Activated CD8-positive, alpha-beta memory T cell treated with anti-CD3 and anti-CD28 coated beads, Interleukin-2, amount 10 ng/mL, durations not matched to agents 7 days and 5 days (primary cell): Measurements from ENCODE around the gene NRCAM. TPM values are rescaled to one million over a fixed set of nuclear protein-coding genes. Genes with fewer than 3 reads are reported as not detected.

Source experiments
- ATAC-seq: fragments of 150-1000 bp; cut with Tn5 transposase; one replicate; pipeline ENCODE4 v1.10.0; 2021; ENCODE audit warnings: moderate library complexity
- CTCF ChIA-PET: fragments of 350-600 bp; sonication (Branson Sonifier 250); formaldehyde crosslinking; loops from one replicate; lab custom pipeline; 2021; ENCODE audit warnings: antibody characterized with exemption; lab: Charles Lee
- DNase-seq: peaks from one replicate; pipeline ENCODE4 v3.0.0-alpha.2; 2020
- H3K27ac Mint-ChIP-seq: one replicate; pipeline ENCODE4 v1.8.0; 2021; ENCODE audit warnings: mild to moderate bottlenecking, mixed read lengths
- H3K27me3 Mint-ChIP-seq: one replicate; pipeline ENCODE4 v1.8.0; 2021; ENCODE audit warnings: mixed read lengths
- H3K36me3 Mint-ChIP-seq: one replicate; pipeline ENCODE4 v1.8.0; 2021; ENCODE audit warnings: mild to moderate bottlenecking, mixed read lengths
- H3K4me1 Mint-ChIP-seq: one replicate; pipeline ENCODE4 v1.8.0; 2021; ENCODE audit warnings: mixed read lengths
- H3K4me3 Mint-ChIP-seq: one replicate; pipeline ENCODE4 v1.8.0; 2021; ENCODE audit warnings: mild to moderate bottlenecking, moderate library complexity, mixed read lengths
- H3K9me3 Mint-ChIP-seq: one replicate; pipeline ENCODE4 v1.8.0; 2022; ENCODE audit warnings: low read depth, mixed read lengths
- total RNA-seq, 2 experiments: library from RNA; stranded (reverse); gene quantifications; one replicate each; pipeline ENCODE4 v1.2.3, GENCODE V29; 2021

NRCAM gene
- total RNA-seq, 2 experiments from 2014 or later, result 0.35 TPM; not detected in 1

DNA sequence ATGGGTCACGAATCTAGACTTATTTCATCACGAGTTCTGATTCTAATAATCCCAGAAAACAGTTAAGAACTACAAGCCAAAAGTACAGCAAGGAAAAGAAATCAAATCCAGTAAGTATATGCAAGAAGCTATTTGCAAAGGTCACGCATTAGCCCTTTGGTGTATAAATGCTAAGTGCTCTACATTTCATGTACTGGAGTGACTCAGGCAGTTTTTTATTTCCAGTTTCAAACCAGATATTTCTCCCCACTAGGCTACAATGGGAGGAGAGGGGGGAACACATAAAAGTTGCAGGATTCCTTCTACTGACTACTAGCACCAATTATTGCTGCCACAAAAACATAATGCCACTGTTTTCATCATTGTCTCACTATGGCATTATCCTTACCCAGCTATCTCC is 148.0 kb downstream of the NRCAM start:
- H3K9me3 Mint-ChIP-seq, result no peaks in the 10 kb centered on the region
- H3K4me1 Mint-ChIP-seq, result no peaks in the 10 kb centered on the region
- CTCF ChIA-PET, result no interaction called here
- H3K27me3 Mint-ChIP-seq, result peaks cover 9% of the 10 kb centered on the region
- DNase-seq (no peak), ATAC-seq (no peak)
- H3K36me3 Mint-ChIP-seq, result no peaks in the 10 kb centered on the region
- H3K4me3 Mint-ChIP-seq, result no peak overlapping the region
- no peak overlapping the region for H3K27ac Mint-ChIP-seq

DNA sequence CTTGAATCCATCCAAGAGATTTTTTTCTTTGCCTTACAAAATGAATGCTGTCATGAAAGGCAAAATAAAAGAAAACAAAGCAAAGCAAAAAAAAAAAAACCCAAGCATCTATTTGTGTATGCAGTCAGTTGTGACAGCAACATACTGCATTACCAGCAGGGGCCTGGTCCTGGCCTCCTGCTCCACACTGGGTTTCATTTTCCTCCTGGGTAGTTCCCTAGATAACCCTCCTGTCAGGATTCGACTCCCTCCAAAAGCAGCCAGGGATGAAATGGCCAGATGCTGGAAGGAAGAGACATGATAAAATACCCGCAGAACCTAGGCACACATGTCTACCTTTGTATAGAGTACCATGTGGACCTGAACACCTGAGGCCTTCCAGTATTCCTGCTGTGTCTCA is 148.6 kb downstream of the NRCAM start:
- ATAC-seq (no peak), DNase-seq (no peak)
- no peaks in the 10 kb centered on the region for H3K9me3 Mint-ChIP-seq
- H3K36me3 Mint-ChIP-seq, result no peaks in the 10 kb centered on the region
- CTCF ChIA-PET, result no interaction called here
- no peak overlapping the region for H3K27ac Mint-ChIP-seq
- H3K4me3 Mint-ChIP-seq, result no peak overlapping the region
- peaks cover 9% of the 10 kb centered on the region for H3K27me3 Mint-ChIP-seq
- no peaks in the 10 kb centered on the region for H3K4me1 Mint-ChIP-seq

DNA sequence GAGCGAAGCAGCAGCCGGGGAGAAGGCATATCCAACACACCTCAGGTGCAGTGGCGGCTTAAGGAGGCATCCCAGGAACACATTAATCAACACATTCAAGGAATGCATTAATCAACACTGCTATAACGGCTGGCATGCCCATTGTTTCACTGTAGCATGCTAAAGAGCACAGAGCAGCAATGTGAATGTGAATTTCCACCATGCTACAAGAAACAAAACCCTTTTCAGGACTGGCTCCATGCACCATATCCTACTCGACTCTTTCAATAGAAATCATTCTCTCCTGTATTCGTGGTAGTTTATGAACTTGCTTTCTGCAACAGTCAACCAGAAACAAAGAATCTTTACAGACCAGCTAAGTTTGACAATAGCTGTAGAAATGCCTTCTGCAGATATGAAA is 149.0 kb downstream of the NRCAM start:
- Mint-ChIP-seq H3K27ac (no peak overlapping the region), H3K36me3 (no peaks in the 10 kb centered on the region), H3K9me3 (no peaks in the 10 kb centered on the region), H3K27me3 (peaks cover 9% of the 10 kb centered on the region), H3K4me3 (no peak overlapping the region), H3K4me1 (no peaks in the 10 kb centered on the region)
- CTCF ChIA-PET, result no interaction called here
- ATAC-seq (no peak), DNase-seq (no peak)

DNA sequence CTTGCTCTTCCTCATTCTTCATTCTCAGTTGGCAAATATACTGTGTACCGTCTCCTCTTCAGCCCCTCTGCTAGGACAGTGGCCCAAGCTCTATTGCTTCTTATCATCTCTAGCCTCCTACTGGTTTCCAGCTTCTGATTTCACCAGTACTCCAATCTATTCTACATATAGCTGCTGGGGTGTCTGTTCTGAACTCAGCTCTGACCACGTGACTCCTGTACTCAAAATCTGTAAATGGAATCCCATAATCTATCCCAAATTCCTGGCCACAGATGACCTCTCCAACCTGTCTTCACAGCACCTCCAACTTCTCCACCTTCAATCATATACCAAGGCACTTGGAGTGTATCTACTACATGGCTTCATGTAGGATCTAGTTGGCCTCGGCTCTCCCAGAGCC is 152.9 kb downstream of the NRCAM start:
- no peaks in the 10 kb centered on the region for H3K4me1 Mint-ChIP-seq
- DNase-seq (no peak), ATAC-seq (no peak)
- no peak overlapping the region for H3K27ac Mint-ChIP-seq
- H3K4me3 Mint-ChIP-seq, result no peak overlapping the region
- CTCF ChIA-PET, result no interaction called here
- H3K9me3 Mint-ChIP-seq, result no peaks in the 10 kb centered on the region
- no peaks in the 10 kb centered on the region for H3K36me3 Mint-ChIP-seq
- H3K27me3 Mint-ChIP-seq, result peaks cover 3% of the 10 kb centered on the region

DNA sequence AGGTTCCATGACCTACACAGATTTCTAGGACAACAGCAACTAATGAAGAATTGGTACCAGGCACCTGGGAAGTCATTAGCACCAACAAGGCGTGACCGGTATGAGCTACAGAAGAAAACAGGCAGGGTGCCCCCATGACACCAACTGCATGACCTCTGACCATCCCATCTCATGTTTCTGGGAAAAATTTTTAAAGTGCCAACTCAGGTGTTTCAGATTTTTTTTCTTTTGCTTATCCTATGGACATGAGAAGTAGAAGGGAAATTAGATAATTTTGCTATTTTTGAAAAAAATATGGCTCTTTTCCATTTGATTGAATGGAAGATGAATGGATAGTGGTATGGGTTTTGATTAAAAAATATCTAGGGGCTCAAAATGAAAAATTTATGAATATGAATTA is 154.8 kb downstream of the NRCAM start:
- no peak overlapping the region for H3K4me3 Mint-ChIP-seq
- DNase-seq (no peak), ATAC-seq (no peak)
- peaks cover 4% of the 10 kb centered on the region for H3K27me3 Mint-ChIP-seq
- no peaks in the 10 kb centered on the region for H3K36me3 Mint-ChIP-seq
- CTCF ChIA-PET, result no interaction called here
- no peaks in the 10 kb centered on the region for H3K9me3 Mint-ChIP-seq
- no peak overlapping the region for H3K27ac Mint-ChIP-seq
- H3K4me1 Mint-ChIP-seq, result no peaks in the 10 kb centered on the region

DNA sequence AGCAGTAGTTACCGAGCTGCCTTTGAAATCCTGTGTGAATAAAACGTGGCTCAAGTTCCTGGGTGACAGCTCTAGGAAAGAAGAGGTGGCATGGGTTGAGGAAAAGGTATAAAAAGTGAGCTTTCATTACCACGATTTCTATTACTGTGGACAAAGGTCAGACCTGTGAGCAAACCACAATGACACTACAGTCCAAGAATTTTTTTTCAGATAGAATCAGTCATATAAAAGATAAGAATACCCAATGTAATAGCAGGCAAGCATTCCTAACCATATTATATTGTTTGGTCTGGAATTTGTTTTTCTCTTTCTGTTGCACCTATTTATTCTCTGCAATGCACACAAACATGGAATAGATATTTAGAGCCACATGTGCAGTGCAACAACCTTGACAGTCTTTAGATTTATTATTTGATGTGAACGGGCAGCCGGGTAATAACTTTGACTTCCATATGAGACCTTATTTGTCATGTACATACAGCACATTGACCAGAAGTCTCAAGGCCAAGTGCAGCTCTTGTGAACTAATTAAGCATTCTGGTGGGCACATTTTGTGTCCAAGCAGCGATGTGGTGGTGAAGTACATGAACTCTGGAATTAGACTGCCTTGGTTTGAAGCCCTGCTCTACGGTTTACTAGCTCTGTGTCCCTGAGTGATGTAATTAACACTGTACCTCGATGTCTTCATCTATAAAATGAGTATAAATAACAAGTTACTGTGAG is 156.8 kb downstream of the NRCAM start:
- no peaks in the 10 kb centered on the region for H3K36me3 Mint-ChIP-seq
- H3K4me1 Mint-ChIP-seq, result no peaks in the 10 kb centered on the region
- H3K27me3 Mint-ChIP-seq, result peaks cover 3% of the 10 kb centered on the region
- H3K9me3 Mint-ChIP-seq, result no peaks in the 10 kb centered on the region
- ATAC-seq (no peak), DNase-seq (no peak)
- H3K4me3 Mint-ChIP-seq, result no peak overlapping the region
- CTCF ChIA-PET, result no interaction called here
- H3K27ac Mint-ChIP-seq, result no peak overlapping the region

DNA sequence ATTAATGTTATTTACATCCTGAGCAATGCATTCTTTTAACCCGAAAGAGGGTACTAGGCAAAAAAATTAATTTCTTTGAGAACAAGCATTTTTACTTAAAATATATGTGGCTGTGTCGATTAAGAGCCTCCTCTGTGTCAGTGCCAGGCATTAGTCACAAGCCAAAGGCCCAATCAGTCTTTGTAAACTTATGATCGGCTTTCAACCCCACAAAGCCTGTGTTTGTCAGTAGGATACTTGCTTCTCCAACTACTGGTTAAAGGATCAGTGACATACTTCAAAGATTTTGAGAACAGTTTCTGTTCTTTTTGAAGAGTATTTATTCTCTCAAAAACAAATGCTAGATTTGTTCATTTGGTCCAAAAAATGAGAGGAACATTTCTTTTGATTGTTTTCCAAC is 159.3 kb downstream of the NRCAM start:
- Mint-ChIP-seq H3K27me3 (peaks cover 9% of the 10 kb centered on the region), H3K36me3 (no peaks in the 10 kb centered on the region), H3K27ac (no peak overlapping the region), H3K4me3 (no peak overlapping the region), H3K9me3 (no peaks in the 10 kb centered on the region), H3K4me1 (no peaks in the 10 kb centered on the region)
- CTCF ChIA-PET, result no interaction called here
- no peak for DNase-seq
- ATAC-seq, result no peak

DNA sequence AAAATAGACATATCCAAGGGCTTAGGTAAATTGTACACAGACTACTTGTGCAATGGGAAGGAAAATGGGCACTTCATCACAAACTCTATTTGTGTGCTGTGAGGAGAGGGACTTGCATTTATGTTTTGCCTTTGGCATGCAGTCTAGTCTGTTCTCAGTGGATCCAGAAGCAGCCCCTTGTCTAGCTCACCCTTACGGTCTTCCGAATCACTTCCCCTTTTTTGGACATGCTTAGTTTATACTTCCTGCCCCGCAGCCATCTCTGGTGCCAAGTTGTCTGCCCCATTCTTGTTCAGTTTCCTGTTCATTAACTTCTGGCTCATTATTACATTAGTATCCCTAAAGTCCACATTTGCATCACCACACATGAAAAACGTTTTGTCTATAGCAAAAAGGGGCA is 161.6 kb downstream of the NRCAM start:
- DNase-seq (no peak), ATAC-seq (no peak)
- Mint-ChIP-seq H3K27ac (no peak overlapping the region), H3K36me3 (no peaks in the 10 kb centered on the region), H3K27me3 (peaks cover 9% of the 10 kb centered on the region), H3K4me3 (no peak overlapping the region), H3K9me3 (no peaks in the 10 kb centered on the region), H3K4me1 (no peaks in the 10 kb centered on the region)
- CTCF ChIA-PET, result no interaction called here

DNA sequence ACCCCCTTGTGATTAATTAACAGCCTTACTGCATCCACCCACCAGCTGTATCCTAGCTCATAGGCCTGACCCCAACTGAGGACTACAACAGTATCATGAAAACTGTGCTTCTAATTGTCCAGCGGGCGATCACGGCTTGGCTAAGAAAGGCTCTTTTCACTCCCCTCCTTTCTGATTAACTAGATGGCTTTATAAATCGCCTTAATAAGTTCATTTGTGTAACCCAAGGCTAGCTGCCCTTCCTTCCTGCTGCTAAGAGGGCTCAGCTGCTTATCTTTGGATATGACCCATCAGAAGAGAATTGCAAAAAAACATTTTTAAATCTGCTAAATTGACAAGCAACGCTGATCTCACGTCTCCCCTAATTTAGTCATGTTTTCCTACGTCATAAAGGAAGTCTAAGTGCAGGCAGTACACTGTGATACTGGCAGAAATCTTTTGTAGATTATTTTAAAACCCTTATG is 163.1 kb downstream of the NRCAM start:
- H3K27ac Mint-ChIP-seq, result no peak overlapping the region
- peaks cover 9% of the 10 kb centered on the region for H3K27me3 Mint-ChIP-seq
- H3K36me3 Mint-ChIP-seq, result no peaks in the 10 kb centered on the region
- H3K4me3 Mint-ChIP-seq, result no peak overlapping the region
- CTCF ChIA-PET, result no interaction called here
- ATAC-seq (no peak), DNase-seq (no peak)
- H3K4me1 Mint-ChIP-seq, result no peaks in the 10 kb centered on the region
- no peaks in the 10 kb centered on the region for H3K9me3 Mint-ChIP-seq

DNA sequence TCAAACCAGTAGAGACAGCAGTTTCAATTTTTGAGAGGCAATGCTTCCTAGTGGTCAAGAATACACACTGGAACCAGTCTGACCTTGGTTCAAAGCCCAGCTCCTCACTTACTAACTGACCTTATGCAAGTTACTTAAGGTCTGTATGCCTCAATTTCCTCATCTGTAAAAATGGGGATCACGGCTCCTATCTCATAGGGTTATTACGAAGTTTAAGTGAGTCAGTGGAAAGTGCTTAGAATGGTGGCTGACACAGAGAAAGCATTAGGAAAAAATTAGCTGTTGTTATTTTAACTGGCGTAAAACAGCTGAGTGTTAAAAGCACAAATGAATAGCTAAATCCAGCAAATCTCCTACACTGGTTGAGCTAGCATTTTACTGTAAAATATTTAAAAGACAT is 163.7 kb downstream of the NRCAM start:
- no peak overlapping the region for H3K4me3 Mint-ChIP-seq
- H3K36me3 Mint-ChIP-seq, result no peaks in the 10 kb centered on the region
- CTCF ChIA-PET, result no interaction called here
- peaks cover 9% of the 10 kb centered on the region for H3K27me3 Mint-ChIP-seq
- H3K27ac Mint-ChIP-seq, result no peak overlapping the region
- ATAC-seq (no peak), DNase-seq (no peak)
- H3K4me1 Mint-ChIP-seq, result no peaks in the 10 kb centered on the region
- H3K9me3 Mint-ChIP-seq, result no peaks in the 10 kb centered on the region

DNA sequence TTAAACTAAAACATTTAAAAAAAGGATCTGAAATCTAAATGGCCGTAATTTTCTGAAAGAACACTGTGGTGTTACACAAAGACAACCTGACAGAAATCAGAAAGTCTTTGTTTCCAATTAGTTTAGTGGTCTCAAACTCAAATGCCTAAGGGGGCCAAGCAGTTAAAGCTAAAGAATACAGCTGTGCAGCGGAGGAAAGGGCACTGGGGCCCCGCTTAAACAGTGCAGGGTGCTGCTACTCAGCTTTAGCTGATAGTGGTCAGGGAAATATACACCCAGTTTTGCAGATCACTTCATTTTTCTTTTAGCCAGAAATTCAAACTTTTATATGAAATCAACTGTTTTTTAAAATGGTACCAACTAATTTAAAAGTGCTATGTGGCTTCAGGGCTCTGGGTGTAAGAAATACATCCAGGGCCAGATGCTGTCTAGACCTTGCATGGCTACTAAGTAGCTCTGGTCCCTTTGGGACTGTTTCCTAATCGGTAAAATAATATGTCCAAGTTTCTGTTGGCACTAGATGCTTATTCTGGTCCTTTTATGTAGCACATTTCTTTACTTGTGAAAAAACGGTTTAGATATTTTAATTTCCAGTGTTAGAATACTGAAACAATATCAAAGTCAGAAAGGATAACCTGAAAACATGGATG is 164.3 kb downstream of the NRCAM start:
- H3K27ac Mint-ChIP-seq, result no peak overlapping the region
- H3K36me3 Mint-ChIP-seq, result no peaks in the 10 kb centered on the region
- no peak overlapping the region for H3K4me3 Mint-ChIP-seq
- ATAC-seq (no peak), DNase-seq (no peak)
- H3K4me1 Mint-ChIP-seq, result no peaks in the 10 kb centered on the region
- CTCF ChIA-PET, result no interaction called here
- H3K9me3 Mint-ChIP-seq, result no peaks in the 10 kb centered on the region
- peaks cover 9% of the 10 kb centered on the region for H3K27me3 Mint-ChIP-seq

DNA sequence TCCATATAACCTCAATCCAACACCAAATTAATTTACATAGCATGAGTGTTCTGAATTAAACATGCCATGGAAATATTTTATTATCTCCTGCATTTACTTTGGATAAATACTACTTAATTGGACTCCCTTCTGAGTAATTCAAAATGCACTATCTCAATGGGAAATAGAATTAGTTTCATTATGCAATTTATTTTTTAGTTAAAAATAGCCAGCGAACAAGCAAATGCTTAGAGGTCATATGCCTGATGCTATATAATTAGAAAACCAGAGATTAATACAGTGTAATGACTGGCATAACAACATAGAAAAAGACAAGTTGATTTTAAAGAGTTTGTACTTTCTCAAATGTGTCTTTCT is 165.1 kb downstream of the NRCAM start:
- Mint-ChIP-seq H3K9me3 (no peaks in the 10 kb centered on the region), H3K27me3 (peaks cover 11% of the 10 kb centered on the region), H3K27ac (no peak overlapping the region), H3K4me3 (no peak overlapping the region), H3K4me1 (no peaks in the 10 kb centered on the region), H3K36me3 (no peaks in the 10 kb centered on the region)
- CTCF ChIA-PET, result no interaction called here
- DNase-seq (no peak), ATAC-seq (no peak)

DNA sequence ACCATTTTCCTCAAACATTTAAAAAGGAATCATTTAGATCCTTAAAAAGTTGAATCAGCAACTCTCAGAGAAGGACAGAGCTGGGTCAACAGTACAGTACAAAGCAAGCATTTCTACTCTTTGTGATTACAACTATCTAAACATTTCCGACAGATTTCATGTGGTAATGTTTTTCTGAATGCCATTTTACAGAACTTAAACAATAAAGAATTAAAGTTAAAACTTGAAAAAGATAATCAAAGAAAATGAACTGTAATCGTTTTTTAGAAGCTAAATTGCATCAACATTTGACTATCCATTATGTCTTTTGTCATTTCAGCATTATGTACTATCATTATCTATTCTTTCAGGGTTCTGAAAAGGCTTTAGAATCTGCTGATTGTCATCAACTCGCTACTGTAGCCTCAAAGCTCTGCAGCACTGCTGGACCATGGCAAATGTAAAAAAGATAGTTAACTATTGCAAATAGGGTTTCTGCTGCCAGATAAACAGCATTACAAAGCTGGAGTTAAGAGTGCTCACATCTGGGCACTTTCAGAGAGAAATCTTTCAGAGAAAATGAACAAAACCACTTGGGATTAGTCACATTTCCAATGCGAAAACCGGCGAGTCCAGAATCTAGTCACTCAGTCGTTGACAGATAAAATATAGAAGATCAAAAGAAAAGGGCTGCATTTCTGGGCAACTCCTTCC is 165.6 kb downstream of the NRCAM start:
- CTCF ChIA-PET, result no interaction called here
- H3K4me3 Mint-ChIP-seq, result no peak overlapping the region
- no peaks in the 10 kb centered on the region for H3K9me3 Mint-ChIP-seq
- H3K4me1 Mint-ChIP-seq, result no peaks in the 10 kb centered on the region
- no peak for DNase-seq
- no peaks in the 10 kb centered on the region for H3K36me3 Mint-ChIP-seq
- peaks cover 10% of the 10 kb centered on the region for H3K27me3 Mint-ChIP-seq
- no peak overlapping the region for H3K27ac Mint-ChIP-seq
- no peak for ATAC-seq

DNA sequence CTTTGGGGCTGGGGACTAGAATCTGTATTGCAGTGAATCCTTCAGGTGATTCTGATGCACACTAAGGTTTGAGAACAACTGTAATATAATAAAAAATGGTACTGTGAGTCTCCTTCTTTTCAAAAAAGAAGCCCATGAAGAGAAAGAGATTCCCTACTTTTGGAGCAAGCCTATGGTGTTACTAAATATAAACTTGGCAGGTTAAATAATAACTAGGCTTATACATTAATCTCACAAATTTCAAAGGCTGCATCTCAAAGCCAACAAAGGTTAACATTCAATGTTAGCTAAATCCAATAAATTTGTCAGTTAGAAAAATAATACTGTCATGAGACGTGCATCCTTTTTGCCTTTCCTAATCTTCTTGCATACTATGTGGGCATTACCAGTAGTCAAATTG is 166.4 kb downstream of the NRCAM start:
- Mint-ChIP-seq H3K36me3 (no peaks in the 10 kb centered on the region), H3K4me1 (no peaks in the 10 kb centered on the region), H3K27me3 (peaks cover 14% of the 10 kb centered on the region), H3K4me3 (no peak overlapping the region), H3K27ac (no peak overlapping the region), H3K9me3 (no peaks in the 10 kb centered on the region)
- DNase-seq (no peak), ATAC-seq (no peak)
- CTCF ChIA-PET, result no interaction called here
